ENCODE data around the gene MAS1. TPM values are rescaled to one million over a fixed set of nuclear protein-coding genes. Genes with fewer than 3 reads are reported as not detected.

Gene MAS1
- total RNA-seq, 3 donors from 2014 or later (not counting 1 experiment from before 2014, with no cell fraction given): not detected

DNA sequence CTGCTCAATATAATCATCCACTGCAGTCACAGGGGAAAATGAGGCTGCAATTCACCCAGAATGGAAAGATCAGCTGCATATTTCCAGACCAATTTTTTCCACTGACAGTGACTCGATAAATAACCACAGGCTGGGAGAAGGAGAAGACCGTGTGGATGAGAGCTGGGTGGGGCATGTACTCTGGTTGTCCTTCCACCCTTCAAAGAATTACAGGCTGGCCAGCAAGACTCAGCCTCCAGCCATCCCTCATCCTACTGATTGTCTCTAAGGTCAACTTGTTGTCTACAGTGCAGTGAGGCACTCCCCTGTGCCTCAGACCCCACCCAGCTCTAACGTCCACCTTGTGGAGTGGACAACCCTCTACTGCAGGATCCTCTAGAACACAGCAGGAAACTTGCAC lies 14.5 kb upstream of the MAS1 start:
- Mint-ChIP-seq H3K4me3 (no peak overlapping the region), H3K36me3 (no peaks in the 10 kb centered on the region), H3K27me3 (ENCODE audit: low read depth in 2 of 2) (peaks cover 0 to 5% of the 10 kb centered on the region in 2 donors), H3K4me1 (peaks cover 5 to 7% of the 10 kb centered on the region in 2 donors), H3K9me3 (no peaks in the 10 kb centered on the region), H3K27ac (no peak overlapping the region)
- peak in 1 of 3 donors; percentile 8 for ATAC-seq
- Histone ChIP-seq H3K9me3 (ENCODE audit: control insufficient read depth, insufficient read depth, low read length) (no peaks in the 10 kb centered on the region), H3K27ac (ENCODE audit: low read length) (no peak overlapping the region), H3K27me3 (ENCODE audit: control insufficient read depth, insufficient read depth, low read length) (no peaks in the 10 kb centered on the region), H3K4me3 (ENCODE audit: low read length) (no peak overlapping the region), H3K36me3 (ENCODE audit: control insufficient read depth, insufficient read depth, low read length) (no peaks in the 10 kb centered on the region), H3K4me1 (ENCODE audit: control insufficient read depth, insufficient read depth, low read length) (no peaks in the 10 kb centered on the region)
- intact Hi-C loops (cut with micrococcal nuclease): no loop called here
- 86% methylated on average over 1 of the region's 3 CpGs for WGBS (ENCODE audit: insufficient coverage)
- TF ChIP-seq, protein P1, sequence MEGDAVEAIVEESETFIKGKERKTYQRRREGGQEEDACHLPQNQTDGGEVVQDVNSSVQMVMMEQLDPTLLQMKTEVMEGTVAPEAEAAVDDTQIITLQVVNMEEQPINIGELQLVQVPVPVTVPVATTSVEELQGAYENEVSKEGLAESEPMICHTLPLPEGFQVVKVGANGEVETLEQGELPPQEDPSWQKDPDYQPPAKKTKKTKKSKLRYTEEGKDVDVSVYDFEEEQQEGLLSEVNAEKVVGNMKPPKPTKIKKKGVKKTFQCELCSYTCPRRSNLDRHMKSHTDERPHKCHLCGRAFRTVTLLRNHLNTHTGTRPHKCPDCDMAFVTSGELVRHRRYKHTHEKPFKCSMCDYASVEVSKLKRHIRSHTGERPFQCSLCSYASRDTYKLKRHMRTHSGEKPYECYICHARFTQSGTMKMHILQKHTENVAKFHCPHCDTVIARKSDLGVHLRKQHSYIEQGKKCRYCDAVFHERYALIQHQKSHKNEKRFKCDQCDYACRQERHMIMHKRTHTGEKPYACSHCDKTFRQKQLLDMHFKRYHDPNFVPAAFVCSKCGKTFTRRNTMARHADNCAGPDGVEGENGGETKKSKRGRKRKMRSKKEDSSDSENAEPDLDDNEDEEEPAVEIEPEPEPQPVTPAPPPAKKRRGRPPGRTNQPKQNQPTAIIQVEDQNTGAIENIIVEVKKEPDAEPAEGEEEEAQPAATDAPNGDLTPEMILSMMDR (IDR thresholded peaks at IDR 0.05): no peak
- no peak for DNase-seq

DNA sequence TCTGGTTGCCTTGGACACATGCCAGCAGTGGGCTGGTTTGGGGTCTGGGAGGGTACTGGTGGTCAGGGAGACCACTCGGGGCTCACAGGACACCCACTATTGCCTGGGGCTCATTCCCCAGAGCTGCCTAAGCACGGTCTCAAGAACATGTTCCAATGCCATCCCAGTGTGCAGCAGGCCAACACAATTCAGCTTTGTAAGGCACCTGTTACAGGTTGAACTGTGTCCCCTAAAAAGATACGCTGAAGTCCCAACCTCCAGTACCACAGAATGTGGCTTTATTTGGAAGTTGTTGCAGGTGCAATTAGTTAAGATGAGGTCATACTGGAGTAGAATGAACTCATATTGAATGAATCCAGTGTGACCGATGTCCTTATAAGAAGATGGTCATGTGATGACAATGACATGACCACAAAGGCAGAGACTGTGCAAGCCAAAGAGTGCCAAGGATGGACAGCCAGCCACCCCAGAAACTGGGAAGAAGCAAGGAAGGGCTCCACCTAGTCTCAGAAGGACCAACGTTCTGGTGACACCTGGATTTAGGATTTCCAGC lies 13.5 kb upstream of the MAS1 start:
- 85% methylated on average over 5 of the region's 5 CpGs for WGBS (ENCODE audit: insufficient coverage)
- no peaks in the 10 kb centered on the region for H3K9me3 Mint-ChIP-seq

DNA sequence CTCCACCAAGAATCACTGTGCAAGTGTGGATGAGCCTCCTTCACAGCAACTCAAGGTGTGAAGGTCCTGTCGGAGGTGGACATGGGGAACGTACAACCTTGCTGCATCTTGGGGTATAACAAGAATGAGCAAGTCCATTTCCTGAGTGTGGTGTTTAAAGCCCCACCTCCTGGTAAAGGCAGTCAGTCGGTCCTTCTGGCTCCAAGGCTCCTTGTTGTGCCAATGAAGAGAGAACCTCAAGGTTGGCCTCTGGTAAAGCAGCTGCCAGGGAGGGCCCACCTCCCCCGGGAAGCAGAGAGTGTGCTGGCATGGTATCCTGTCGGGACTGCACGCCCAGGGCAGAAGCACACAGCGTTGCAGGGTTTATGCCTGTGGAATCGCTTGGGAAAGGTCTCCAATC lies 12.4 kb upstream of the MAS1 start:
- Histone ChIP-seq H3K9me3 (ENCODE audit: control insufficient read depth, insufficient read depth, low read length) (no peaks in the 10 kb centered on the region), H3K27me3 (ENCODE audit: control insufficient read depth, insufficient read depth, low read length) (no peaks in the 10 kb centered on the region), H3K27ac (ENCODE audit: low read length) (no peak overlapping the region), H3K4me1 (ENCODE audit: control insufficient read depth, insufficient read depth, low read length) (no peaks in the 10 kb centered on the region), H3K4me3 (ENCODE audit: low read length) (no peak overlapping the region), H3K36me3 (ENCODE audit: control insufficient read depth, insufficient read depth, low read length) (no peaks in the 10 kb centered on the region)
- DNase-seq (no peak), ATAC-seq (no peak)
- 88% methylated on average over 8 of the region's 8 CpGs for WGBS (ENCODE audit: insufficient coverage)
- Mint-ChIP-seq H3K27me3 (ENCODE audit: low read depth in 2 of 2) (no peaks in the 10 kb centered on the region), H3K4me3 (no peak overlapping the region), H3K27ac (no peak overlapping the region), H3K9me3 (no peaks in the 10 kb centered on the region), H3K4me1 (no peaks in the 10 kb centered on the region), H3K36me3 (no peaks in the 10 kb centered on the region)
- intact Hi-C loops (cut with micrococcal nuclease): no loop called here
- TF ChIP-seq, protein P1 (IDR thresholded peaks at IDR 0.05): no peak

More for the DNA sequence above, 13.5 kb upstream of the MAS1 start:
- no peak for ATAC-seq
- H3K9me3 ChIP-seq (ENCODE audit: control insufficient read depth, insufficient read depth, low read length): no peaks in the 10 kb centered on the region
- no peaks in the 10 kb centered on the region for H3K36me3 ChIP-seq (ENCODE audit: control insufficient read depth, insufficient read depth, low read length)
- H3K27me3 Mint-ChIP-seq (ENCODE audit: low read depth in 2 of 2): no peaks in the 10 kb centered on the region
- no peaks in the 10 kb centered on the region for H3K4me1 Mint-ChIP-seq
- H3K4me3 ChIP-seq (ENCODE audit: low read length): no peak overlapping the region
- H3K27ac ChIP-seq (ENCODE audit: low read length): no peak overlapping the region
- no peak overlapping the region for H3K27ac Mint-ChIP-seq
- DNase-seq: no peak
- H3K4me3 Mint-ChIP-seq: no peak overlapping the region
- no peaks in the 10 kb centered on the region for H3K36me3 Mint-ChIP-seq
- intact Hi-C loops (cut with micrococcal nuclease): no loop called here
- no peaks in the 10 kb centered on the region for H3K27me3 ChIP-seq (ENCODE audit: control insufficient read depth, insufficient read depth, low read length)
- no peaks in the 10 kb centered on the region for H3K4me1 ChIP-seq (ENCODE audit: control insufficient read depth, insufficient read depth, low read length)
- TF ChIP-seq, protein P1 (IDR thresholded peaks at IDR 0.05): no peak

DNA sequence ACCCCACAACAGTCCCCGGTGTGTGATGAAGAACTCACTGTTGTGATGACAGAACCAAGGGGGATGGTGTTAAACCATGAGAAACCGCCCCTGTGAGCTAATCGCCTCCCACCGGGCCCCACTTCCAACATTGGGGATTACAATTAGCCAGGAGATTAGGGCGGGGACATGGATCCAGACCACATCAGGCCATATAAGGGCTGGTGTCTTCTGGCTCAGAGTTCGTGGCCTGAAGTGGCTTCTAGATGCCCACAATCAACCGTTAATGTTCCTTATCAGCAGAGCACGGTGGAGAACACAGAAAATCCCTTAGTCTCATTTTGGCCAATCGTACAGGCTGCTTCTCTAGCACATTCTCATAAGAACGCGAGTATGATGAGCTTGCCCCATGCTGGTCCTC lies 10.9 kb upstream of the MAS1 start:
- intact Hi-C loops (cut with micrococcal nuclease): no loop called here
- H3K27me3 ChIP-seq (ENCODE audit: control insufficient read depth, insufficient read depth, low read length): no peaks in the 10 kb centered on the region
- no peaks in the 10 kb centered on the region for H3K4me1 ChIP-seq (ENCODE audit: control insufficient read depth, insufficient read depth, low read length)
- H3K4me3 Mint-ChIP-seq: no peak overlapping the region
- TF ChIP-seq, protein P1 (IDR thresholded peaks at IDR 0.05): no peak
- DNase-seq (no peak), ATAC-seq (no peak)
- H3K27me3 Mint-ChIP-seq (ENCODE audit: low read depth in 2 of 2): no peaks in the 10 kb centered on the region
- no peaks in the 10 kb centered on the region for H3K9me3 ChIP-seq (ENCODE audit: control insufficient read depth, insufficient read depth, low read length)
- no peaks in the 10 kb centered on the region for H3K4me1 Mint-ChIP-seq
- no peak overlapping the region for H3K4me3 ChIP-seq (ENCODE audit: low read length)
- no peaks in the 10 kb centered on the region for H3K36me3 Mint-ChIP-seq
- WGBS (ENCODE audit: insufficient coverage): 82% methylated on average over 11 of the region's 11 CpGs
- H3K36me3 ChIP-seq (ENCODE audit: control insufficient read depth, insufficient read depth, low read length): no peaks in the 10 kb centered on the region
- H3K27ac Mint-ChIP-seq: no peak overlapping the region
- no peak overlapping the region for H3K27ac ChIP-seq (ENCODE audit: low read length)
- no peaks in the 10 kb centered on the region for H3K9me3 Mint-ChIP-seq

Measured in natural killer cell (primary cell).